GM13977 (cell line): ENCODE results near the gene RB1.
"Not testable (repeated sequence)": the region's sequence is repeated elsewhere in the genome, so short reads cannot be mapped to it uniquely, and the experiment has no call there.

ENCODE experiments used
- DNase-seq: peaks from one replicate; pipeline ENCODE4 v3.0.0; 2012; ENCODE audit warnings: low spot score
- CTCF ChIP-seq: IDR thresholded peaks from 2 replicates; pipeline ENCODE4 v1.5.1; 2012; ENCODE audit warnings: mild to moderate bottlenecking, control low read depth; ENCODE audit not compliant: insufficient read depth; ENCODE audit errors: extremely low read depth, missing control alignments
- in situ Hi-C: fragments of 300-500 bp; cut with MboI; formaldehyde crosslinking; loops from one replicate; pipeline ENCODE4 v1.12.0; 2022; ENCODE audit warnings: low sequenced_read_pairs, low pct_unique_long_range_greater_than_20kb, mixed read lengths, inconsistent platforms; ENCODE audit not compliant: unreplicated experiment

The RB1 gene

GRCh38 chr13:48448959-48449614 is 145.5 kb downstream of the RB1 start:
- no peak for DNase-seq
- no peak for TF ChIP-seq CTCF
- in situ Hi-C loops: no loop called here

- in situ Hi-C loops: no loop called here
- TF ChIP-seq CTCF: no peak
- DNase-seq: no peak
Measured at GRCh38 chr13:48449656-48450055, 146.1 kb downstream of the RB1 start.

GRCh38 chr13:48451196-48451595 is 147.6 kb downstream of the RB1 start:
- in situ Hi-C loops, DNase-seq: not testable (repeated sequence)

GRCh38 chr13:48456546-48456945 is 153.0 kb downstream of the RB1 start:
- DNase-seq: no peak
- TF ChIP-seq CTCF: no peak
- in situ Hi-C loops: no loop called here

- no peak for DNase-seq
- in situ Hi-C loops: no loop called here
- TF ChIP-seq CTCF: no peak
Measured at GRCh38 chr13:48457578-48458242, 154.2 kb downstream of the RB1 start.

GRCh38 chr13:48475230-48475629 is 171.7 kb downstream of the RB1 start:
- no peak for TF ChIP-seq CTCF
- no peak for DNase-seq
- in situ Hi-C loops: no loop called here

GRCh38 chr13:48476215-48476614 is 172.7 kb downstream of the RB1 start:
- no peak for DNase-seq
- in situ Hi-C loops: no loop called here
- no peak for TF ChIP-seq CTCF
